Neural cell (in vitro differentiated cells): ENCODE results near the gene PRDM15. TPM values are rescaled to one million over a fixed set of nuclear protein-coding genes. Genes with fewer than 3 reads are reported as not detected.

Experiments
- H2AFZ ChIP-seq: fragments of 200-600, 300-800 bp; sonication (generic), shearing (Covaris generic); 2 replicates; pipeline ENCODE4 v1.6.0; 2014; ENCODE audit warnings: low read depth, mild to moderate bottlenecking, antibody characterized with exemption, low read length, moderate library complexity
- H3F3A ChIP-seq: fragments of 200-600 bp; shearing (Covaris generic); 2 replicates; pipeline ENCODE4 v1.6.1; 2016; ENCODE audit warnings: mild to moderate bottlenecking, moderate library complexity, mixed read lengths, antibody characterized with exemption, low read length; ENCODE audit not compliant: insufficient read depth, poor library complexity, severe bottlenecking
- H3K27ac ChIP-seq: fragments of 200-600, 300-800 bp; sonication (generic), shearing (Covaris generic); 2 replicates; pipeline ENCODE4 v1.5.1; 2014; ENCODE audit warnings: mild to moderate bottlenecking, low read length, moderate library complexity
- H3K27me3 ChIP-seq: fragments of 300-800, 200-600 bp; sonication (generic), shearing (Covaris generic); 2 replicates; pipeline ENCODE4 v1.6.0; 2014; ENCODE audit warnings: mild to moderate bottlenecking, low read depth, low read length, moderate library complexity; ENCODE audit not compliant: insufficient read depth
- H3K36me3 ChIP-seq: fragments of 300-800, 200-600 bp; sonication (generic), shearing (Covaris generic); 2 replicates; pipeline ENCODE4 v1.5.1; 2014; ENCODE audit warnings: mild to moderate bottlenecking, antibody characterized with exemption, low read length, moderate library complexity; ENCODE audit not compliant: insufficient read depth
- H3K4me2 ChIP-seq: fragments of 300-800, 200-600 bp; sonication (generic), shearing (Covaris generic); 2 replicates; pipeline ENCODE4 v1.6.0; 2014; ENCODE audit warnings: mild to moderate bottlenecking, low read length
- H3K4me3 ChIP-seq: fragments of 300-800, 200-600 bp; sonication (generic), shearing (Covaris generic); 2 replicates; pipeline ENCODE4 v1.5.1; 2014; ENCODE audit warnings: mild to moderate bottlenecking, low read length, moderate library complexity
- H3K79me2 ChIP-seq: fragments of 200-600 bp; shearing (Covaris generic); replicated peaks from 2 replicates; pipeline ENCODE4 v1.6.0; 2014; ENCODE audit warnings: mild to moderate bottlenecking, low read length, moderate library complexity; ENCODE audit not compliant: insufficient read depth
- H3K9ac ChIP-seq: fragments of 300-800, 200-600 bp; sonication (generic), shearing (Covaris generic); 2 replicates; pipeline ENCODE4 v1.6.1; 2016; ENCODE audit warnings: mild to moderate bottlenecking, low read length, mixed read lengths
- H3K9me2 ChIP-seq: fragments of 200-600 bp; shearing (Covaris generic); 2 replicates; pipeline ENCODE4 v1.6.1; 2016; ENCODE audit warnings: mild to moderate bottlenecking, low read length, mixed read lengths; ENCODE audit not compliant: insufficient read depth
- H3K9me3 ChIP-seq: fragments of 200-600, 300-800 bp; sonication (generic), shearing (Covaris generic); 2 replicates; pipeline ENCODE4 v1.6.1; 2016; ENCODE audit warnings: mild to moderate bottlenecking, mixed run types, low read length, moderate library complexity, mixed read lengths
- H4K20me1 ChIP-seq: fragments of 200-600 bp; shearing (Covaris generic); 2 replicates; pipeline ENCODE4 v1.6.1; 2016; ENCODE audit warnings: mild to moderate bottlenecking, mixed run types; ENCODE audit not compliant: insufficient read depth
- EP300 ChIP-seq: fragments of 450-650 bp; conservative IDR thresholded peaks from 2 replicates; pipeline ENCODE4 v1.6.1; 2014; ENCODE audit warnings: antibody characterized with exemption, mild to moderate bottlenecking, moderate library complexity; ENCODE audit not compliant: poor library complexity, severe bottlenecking
- EZH2 ChIP-seq: fragments of 200-600, 300-800 bp; shearing (Covaris generic), sonication (generic); IDR thresholded peaks from 2 replicates; pipeline ENCODE4 v1.6.1; 2014; ENCODE audit warnings: antibody characterized with exemption, low read length, borderline replicate concordance, mild to moderate bottlenecking; ENCODE audit not compliant: insufficient read depth, poor library complexity, severe bottlenecking
- MXI1 ChIP-seq: fragments of 450-650 bp; conservative IDR thresholded peaks from 2 replicates; pipeline ENCODE4 v1.6.1; 2014; ENCODE audit warnings: antibody characterized with exemption, mild to moderate bottlenecking; ENCODE audit not compliant: poor library complexity, severe bottlenecking
- POLR2AphosphoS5 ChIP-seq: IDR thresholded peaks from 2 replicates; pipeline ENCODE4 v1.6.1; 2012
- RAD21 ChIP-seq: fragments of 450-650 bp; conservative IDR thresholded peaks from 2 replicates; pipeline ENCODE4 v1.6.1; 2014; ENCODE audit warnings: antibody characterized with exemption, mild to moderate bottlenecking, moderate library complexity
- SMC3 ChIP-seq: fragments of 450-650 bp; conservative IDR thresholded peaks from 2 replicates; pipeline ENCODE4 v1.6.1; 2014; ENCODE audit warnings: antibody characterized with exemption, mild to moderate bottlenecking, moderate library complexity; ENCODE audit not compliant: poor library complexity
- TAF1 ChIP-seq: IDR thresholded peaks from 2 replicates; pipeline ENCODE4 v1.6.1; 2012; ENCODE audit warnings: low read depth
- polyA plus RNA-seq: library from polyadenylated mRNA; depleted of rRNA; stranded (reverse); fragments of >200 nt; gene quantifications from 2 replicates; pipeline ENCODE4 v1.2.3, GENCODE V29; 2014
- TF ChIP-seq, protein P1 (sequence below): fragments of 450-650 bp; IDR thresholded peaks from 2 replicates; pipeline ENCODE4 v1.5.1; 2014; ENCODE audit warnings: antibody characterized with exemption, mild to moderate bottlenecking, moderate library complexity; ENCODE audit not compliant: poor library complexity, severe bottlenecking
- TF ChIP-seq, protein P2 (sequence below): IDR thresholded peaks from 2 replicates; pipeline ENCODE4 v1.6.1; 2012; ENCODE audit warnings: borderline replicate concordance

Gene PRDM15
- polyA plus RNA-seq, 1 donor from 2014 or later = 4.1 TPM

DNA sequence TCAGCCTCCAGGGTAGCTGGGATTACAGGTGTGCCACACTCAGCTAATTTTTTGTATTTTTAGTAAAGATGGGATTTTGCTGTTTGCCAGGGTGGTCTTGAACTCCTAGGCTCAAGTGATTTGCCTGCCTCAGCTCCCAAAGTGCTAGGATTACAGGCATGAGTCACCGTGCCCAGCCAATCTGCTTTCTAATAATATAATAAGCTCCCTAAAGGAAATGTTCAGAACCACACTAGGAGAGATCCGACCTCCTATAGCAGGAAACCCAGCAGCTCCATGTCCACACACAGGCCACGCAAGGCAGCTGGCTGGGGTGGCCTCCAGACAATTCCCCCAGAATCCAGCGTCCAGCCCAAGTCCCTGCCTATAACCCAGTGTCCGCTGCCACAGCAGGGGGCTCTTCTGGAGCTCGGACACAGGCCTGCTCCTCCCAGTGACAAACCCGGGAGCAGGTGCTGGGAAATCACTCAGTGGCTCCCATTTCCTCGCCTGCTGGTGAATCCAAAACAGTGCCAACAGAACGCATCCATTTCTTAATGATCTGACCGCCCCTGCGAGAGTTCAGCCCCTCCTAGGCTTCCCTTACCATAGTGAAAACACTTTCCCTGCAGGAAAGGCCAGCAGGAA lies 119.8 kb downstream of the PRDM15 start:
- TF ChIP-seq TAF1 (no peak), SMC3 (no peak), POLR2AphosphoS5 (no peak), RAD21 (no peak), EZH2 (no peak), MXI1 (no peak), EP300 (no peak)
- TF ChIP-seq, protein P1, sequence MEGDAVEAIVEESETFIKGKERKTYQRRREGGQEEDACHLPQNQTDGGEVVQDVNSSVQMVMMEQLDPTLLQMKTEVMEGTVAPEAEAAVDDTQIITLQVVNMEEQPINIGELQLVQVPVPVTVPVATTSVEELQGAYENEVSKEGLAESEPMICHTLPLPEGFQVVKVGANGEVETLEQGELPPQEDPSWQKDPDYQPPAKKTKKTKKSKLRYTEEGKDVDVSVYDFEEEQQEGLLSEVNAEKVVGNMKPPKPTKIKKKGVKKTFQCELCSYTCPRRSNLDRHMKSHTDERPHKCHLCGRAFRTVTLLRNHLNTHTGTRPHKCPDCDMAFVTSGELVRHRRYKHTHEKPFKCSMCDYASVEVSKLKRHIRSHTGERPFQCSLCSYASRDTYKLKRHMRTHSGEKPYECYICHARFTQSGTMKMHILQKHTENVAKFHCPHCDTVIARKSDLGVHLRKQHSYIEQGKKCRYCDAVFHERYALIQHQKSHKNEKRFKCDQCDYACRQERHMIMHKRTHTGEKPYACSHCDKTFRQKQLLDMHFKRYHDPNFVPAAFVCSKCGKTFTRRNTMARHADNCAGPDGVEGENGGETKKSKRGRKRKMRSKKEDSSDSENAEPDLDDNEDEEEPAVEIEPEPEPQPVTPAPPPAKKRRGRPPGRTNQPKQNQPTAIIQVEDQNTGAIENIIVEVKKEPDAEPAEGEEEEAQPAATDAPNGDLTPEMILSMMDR = no peak
- TF ChIP-seq, protein P2, sequence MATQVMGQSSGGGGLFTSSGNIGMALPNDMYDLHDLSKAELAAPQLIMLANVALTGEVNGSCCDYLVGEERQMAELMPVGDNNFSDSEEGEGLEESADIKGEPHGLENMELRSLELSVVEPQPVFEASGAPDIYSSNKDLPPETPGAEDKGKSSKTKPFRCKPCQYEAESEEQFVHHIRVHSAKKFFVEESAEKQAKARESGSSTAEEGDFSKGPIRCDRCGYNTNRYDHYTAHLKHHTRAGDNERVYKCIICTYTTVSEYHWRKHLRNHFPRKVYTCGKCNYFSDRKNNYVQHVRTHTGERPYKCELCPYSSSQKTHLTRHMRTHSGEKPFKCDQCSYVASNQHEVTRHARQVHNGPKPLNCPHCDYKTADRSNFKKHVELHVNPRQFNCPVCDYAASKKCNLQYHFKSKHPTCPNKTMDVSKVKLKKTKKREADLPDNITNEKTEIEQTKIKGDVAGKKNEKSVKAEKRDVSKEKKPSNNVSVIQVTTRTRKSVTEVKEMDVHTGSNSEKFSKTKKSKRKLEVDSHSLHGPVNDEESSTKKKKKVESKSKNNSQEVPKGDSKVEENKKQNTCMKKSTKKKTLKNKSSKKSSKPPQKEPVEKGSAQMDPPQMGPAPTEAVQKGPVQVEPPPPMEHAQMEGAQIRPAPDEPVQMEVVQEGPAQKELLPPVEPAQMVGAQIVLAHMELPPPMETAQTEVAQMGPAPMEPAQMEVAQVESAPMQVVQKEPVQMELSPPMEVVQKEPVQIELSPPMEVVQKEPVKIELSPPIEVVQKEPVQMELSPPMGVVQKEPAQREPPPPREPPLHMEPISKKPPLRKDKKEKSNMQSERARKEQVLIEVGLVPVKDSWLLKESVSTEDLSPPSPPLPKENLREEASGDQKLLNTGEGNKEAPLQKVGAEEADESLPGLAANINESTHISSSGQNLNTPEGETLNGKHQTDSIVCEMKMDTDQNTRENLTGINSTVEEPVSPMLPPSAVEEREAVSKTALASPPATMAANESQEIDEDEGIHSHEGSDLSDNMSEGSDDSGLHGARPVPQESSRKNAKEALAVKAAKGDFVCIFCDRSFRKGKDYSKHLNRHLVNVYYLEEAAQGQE = no peak
- Histone ChIP-seq H3K27ac (no peak overlapping the region), H3K36me3 (no peaks in the 10 kb centered on the region), H3K27me3 (peaks cover 48% of the 10 kb centered on the region), H3F3A (no peaks in the 10 kb centered on the region), H3K9ac (no peak overlapping the region), H3K4me3 (no peak overlapping the region), H3K79me2 (no peaks in the 10 kb centered on the region), H3K9me2 (no peaks in the 10 kb centered on the region), H4K20me1 (no peaks in the 10 kb centered on the region), H3K4me2 (no peak overlapping the region), H2AFZ (no peak overlapping the region), H3K9me3 (no peaks in the 10 kb centered on the region)

DNA sequence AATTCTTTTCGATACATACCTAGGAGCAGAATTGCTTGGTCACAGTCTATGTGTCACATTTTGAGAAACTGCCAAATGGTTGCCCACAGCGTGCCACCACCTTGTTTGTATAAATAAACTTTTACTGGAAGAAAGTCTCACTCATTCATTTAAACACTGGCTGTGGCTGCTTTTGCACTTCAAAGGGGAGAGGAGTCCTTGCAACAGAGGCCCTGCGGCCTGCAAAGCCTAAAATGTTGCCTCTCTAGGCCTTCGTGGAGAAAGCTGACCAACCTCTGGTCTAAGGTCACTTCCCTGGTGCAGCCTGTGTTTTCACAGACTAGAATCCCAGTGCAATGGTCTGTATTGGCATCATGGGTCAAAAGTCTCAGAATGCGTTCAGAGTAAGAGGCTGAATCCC lies 120.6 kb downstream of the PRDM15 start:
- Histone ChIP-seq H3K9me3 (no peaks in the 10 kb centered on the region), H3K4me3 (no peak overlapping the region), H3K27me3 (peaks cover 40% of the 10 kb centered on the region), H3K9me2 (no peaks in the 10 kb centered on the region), H3K79me2 (no peaks in the 10 kb centered on the region), H3K9ac (no peak overlapping the region), H3K36me3 (no peaks in the 10 kb centered on the region), H2AFZ (no peak overlapping the region), H3K4me2 (no peak overlapping the region), H4K20me1 (no peaks in the 10 kb centered on the region), H3F3A (no peaks in the 10 kb centered on the region), H3K27ac (no peak overlapping the region)
- no peak for TF ChIP-seq MXI1
